A673 (cell line): Measurements from ENCODE around the gene RALGPS1.

ENCODE experiments used
- CTCF ChIP-seq: fragments of 300-800, 200-600 bp; sonication (generic); conservative IDR thresholded peaks from 2 replicates; pipeline ENCODE4 v1.5.1; 2017; ENCODE audit warnings: low read depth, mild to moderate bottlenecking, antibody characterized with exemption, low read length, moderate library complexity, mixed read lengths
- EZH2 ChIP-seq: fragments of 200-600 bp; sonication (generic); IDR thresholded peaks from 2 replicates; pipeline ENCODE4 v1.6.1; 2017; ENCODE audit warnings: borderline replicate concordance, low read depth, mild to moderate bottlenecking, mixed read lengths, antibody characterized with exemption, low read length; ENCODE audit not compliant: poor library complexity, severe bottlenecking

GRCh38 chr9:126991183-126991582 is 76.6 kb downstream of the RALGPS1 start:
- TF ChIP-seq CTCF = no peak
- no peak for TF ChIP-seq EZH2
